ELR (cell line): ENCODE data around the gene SYN1.

ENCODE experiments used
- DNase-seq: peaks from one replicate; pipeline ENCODE4 v3.0.0-alpha.2; 2015; ENCODE audit warnings: low read depth

The SYN1 gene

GRCh38 chrX:47595716-47596251 lies 23.9 kb downstream of the SYN1 start:
- no peak for DNase-seq

GRCh38 chrX:47593522-47593921 lies 26.1 kb downstream of the SYN1 start:
- DNase-seq = no peak

GRCh38 chrX:47590984-47591383 lies 28.7 kb downstream of the SYN1 start:
- DNase-seq = no peak

- no peak for DNase-seq
These were observed 31.5 kb downstream of the SYN1 start for GRCh38 chrX:47587906-47588735.

- DNase-seq = no peak
These were observed 32.4 kb downstream of the SYN1 start for GRCh38 chrX:47587091-47587891.

- no peak for DNase-seq
These were observed 33.4 kb downstream of the SYN1 start for GRCh38 chrX:47586043-47586787.

GRCh38 chrX:47585273-47585672 lies 34.4 kb downstream of the SYN1 start:
- no peak for DNase-seq

GRCh38 chrX:47584714-47585113 lies 34.9 kb downstream of the SYN1 start:
- DNase-seq = no peak

GRCh38 chrX:47583240-47583861 lies 36.3 kb downstream of the SYN1 start:
- DNase-seq = no peak

- peak; percentile 94 for DNase-seq
These were observed 37.7 kb downstream of the SYN1 start, which contains the start of gene TIMP1 for GRCh38 chrX:47581731-47582647. TSS of gene TIMP1 (plus strand) at chrX:47582436. CDS start at chrX:47583416, 980 bp downstream.

- DNase-seq = peak; percentile 86
These were observed 40.1 kb downstream of the SYN1 start for GRCh38 chrX:47579537-47579936.

- DNase-seq = no peak
These were observed 41.0 kb downstream of the SYN1 start for GRCh38 chrX:47578692-47579091.

- no peak for DNase-seq
These were observed 41.8 kb downstream of the SYN1 start for GRCh38 chrX:47577901-47578300.

- DNase-seq = no peak
These were observed 42.2 kb downstream of the SYN1 start for GRCh38 chrX:47577424-47577823.

- DNase-seq = no peak
These were observed 43.4 kb downstream of the SYN1 start for GRCh38 chrX:47576021-47576898.

- DNase-seq = no peak
These were observed 44.9 kb downstream of the SYN1 start for GRCh38 chrX:47574547-47575301.

- DNase-seq = no peak
These were observed 45.5 kb downstream of the SYN1 start for GRCh38 chrX:47574076-47574546.

- peak; percentile 32 for DNase-seq
These were observed 46.1 kb downstream of the SYN1 start for GRCh38 chrX:47573341-47574075.
